Psoas muscle (tissue), 8 donors: Measurements from ENCODE around the gene TICAM2. TPM values are rescaled to one million over a fixed set of nuclear protein-coding genes. Genes with fewer than 3 reads are reported as not detected.
A peak's percentile ranks its signal among the peaks of the same experiment; 100 is the strongest.

ENCODE experiments used
- ATAC-seq, 4 donors: fragments of 200-7000 bp; cut with Tn5 transposase; one replicate each; pipeline ENCODE4 v1.9.1; 2020; ENCODE audit warnings: moderate library complexity in 3 of 4, mild to moderate bottlenecking in 2 of 4
- DNase-seq, 2 donors: peaks; one replicate each; pipeline ENCODE4 v3.0.0-alpha.2; 2020
- H3K27ac ChIP-seq: fragments of 200-600 bp; one replicate; pipeline ENCODE4 v1.8.0; 2022
- H3K27me3 ChIP-seq, 3 donors: fragments of 200-600 bp in 1 of 3; one replicate each; pipeline versions ENCODE4 v1.6.1 to v1.8.0; 2013 to 2022; ENCODE audit warnings: low read length in 2 of 3, mild to moderate bottlenecking in 2 of 3, moderate library complexity in 1 of 3; ENCODE audit not compliant: insufficient read depth in 3 of 3
- H3K36me3 ChIP-seq, 2 donors: fragments of 200-600 bp in 1 of 2; one replicate each; pipeline versions ENCODE4 v1.6.1 to v1.8.0; 2013 to 2022; ENCODE audit warnings: low read depth in 1 of 2, mild to moderate bottlenecking in 1 of 2, moderate library complexity in 1 of 2; ENCODE audit not compliant: insufficient read depth in 1 of 2
- H3K4me1 ChIP-seq: fragments of 200-600 bp; one replicate; pipeline ENCODE4 v1.8.0; 2022
- H3K4me3 ChIP-seq: fragments of 200-600 bp; one replicate; pipeline ENCODE4 v1.8.0; 2022; ENCODE audit warnings: mild to moderate bottlenecking
- H3K9me3 ChIP-seq: fragments of 200-600 bp; one replicate; pipeline ENCODE4 v1.8.0; 2022
- CTCF ChIP-seq: fragments of 200-600 bp; IDR thresholded peaks from one replicate; pipeline ENCODE4 v1.8.0; 2022; ENCODE audit warnings: antibody characterized with exemption
- WGBS, 3 donors: extraction: QIAGEN DNeasy Blood & Tissue Kit; methylation state at CpG; one replicate each; pipeline versions ENCODE4 v1.1.6 to v1.1.7; 2013; 5-methylcytosine and 5-hydroxymethylcytosine counted together
- intact Hi-C, 2 donors: fragments of 100-400 bp; cut with DNase I; formaldehyde crosslinking; loops; one replicate each; pipeline versions ENCODE4 v1.11.0 to v1.14.2; 2022
- polyA plus RNA-seq, 3 donors: library from polyadenylated mRNA; stranded (reverse); fragments of 200-250 nt; gene quantifications; one replicate each; pipeline ENCODE4 v1.2.3, GENCODE V29; 2013
- total RNA-seq, 4 donors: library from RNA; stranded (reverse); fragmentation: NEBNext Ultra II Directional in 2 of 4; extraction: Animal tissue kit (Norgen Biotek cat#: 25700) in 2 of 4; gene quantifications; one replicate each; pipeline versions ENCODE4 v1.2.1 to v1.2.4, GENCODE V29; 2021 to 2023
- donor health status: healthy with polysubstance abuse.
- donor health status: DM: no; HTN: no; CAD: no; lungs with moderate emphysema.
- donor health status: Bipolar disorder and iron deficiency.
- donor health status: healthy.
- donor health status: DM: yes; HTN: yes; CAD: no.
- donor health status: DM: no; HTN: no; CAD: no.
- donor health status: DM: no; HTN: no; CAD: no.
- donor health status: DM: yes; HTN: yes; CAD: no.

TICAM2 gene
- total and polyA plus RNA-seq, 7 donors, result 0.63 to 4.9 (median 1.3) TPM

- Histone ChIP-seq H3K4me3 (no peak overlapping the region), H3K36me3 (peaks cover 0 to 4% of the 10 kb centered on the region in 2 donors), H3K4me1 (peaks cover 77% of the 10 kb centered on the region), H3K27me3 (no peaks in the 10 kb centered on the region), H3K27ac (no peak overlapping the region), H3K9me3 (no peaks in the 10 kb centered on the region)
- ATAC-seq (no peak), DNase-seq (no peak)
- no peak for TF ChIP-seq CTCF
- 63 to 83% (median 68%) methylated on average over 1 of the region's 1 CpG for WGBS, 3 donors
- intact Hi-C loops, result loop anchor here in 1 of 2 donors (5.0 kb wide), 1 partner anchor 60 kb away; no protein-coding TSS in a partner anchor
These were observed 70.4 kb downstream of the TICAM2 start for GRCh38 chr5:115531787-115532367.

- DNase-seq (no peak), ATAC-seq (no peak)
- no peak overlapping the region for H3K27ac ChIP-seq
- WGBS, 3 donors, result 77 to 90% (median 84%) methylated on average over 3 of the region's 3 CpGs
- H3K27me3 ChIP-seq, result no peaks in the 10 kb centered on the region
- TF ChIP-seq CTCF, result no peak
- peaks cover 72% of the 10 kb centered on the region for H3K4me1 ChIP-seq
- peaks cover 0 to 4% of the 10 kb centered on the region in 2 donors for H3K36me3 ChIP-seq
- H3K9me3 ChIP-seq, result no peaks in the 10 kb centered on the region
- H3K4me3 ChIP-seq, result no peak overlapping the region
- intact Hi-C loops, result loop anchor here in 1 of 2 donors (5.0 kb wide), 1 partner anchor 59 kb away; no protein-coding TSS in a partner anchor
These were observed 70.9 kb downstream of the TICAM2 start for GRCh38 chr5:115531380-115531779.

GRCh38 chr5:115530426-115530825 lies 71.9 kb downstream of the TICAM2 start:
- intact Hi-C loops, result loop anchor here in 1 of 2 donors (5.0 kb wide), 1 partner anchor 58 kb away; no protein-coding TSS in a partner anchor
- peaks cover 65% of the 10 kb centered on the region for H3K4me1 ChIP-seq
- H3K27ac ChIP-seq, result no peak overlapping the region
- peaks cover 0 to 7% of the 10 kb centered on the region in 2 donors for H3K36me3 ChIP-seq
- no peaks in the 10 kb centered on the region for H3K9me3 ChIP-seq
- H3K4me3 ChIP-seq, result no peak overlapping the region
- DNase-seq, result no peak
- 31 to 46% (median 31%) methylated on average over 3 of the region's 3 CpGs for WGBS, 3 donors
- TF ChIP-seq CTCF, result no peak
- ATAC-seq, result peak in 3 of 4 donors; percentile 59 to 71 (median 64)
- H3K27me3 ChIP-seq, result no peaks in the 10 kb centered on the region

Other genes with a start within 250 kb of the TICAM2 start
- 10 to 100 TPM; 26.0 to 44.5 (median 32.8) TPM for gene FEM1C, start 57.7 kb downstream of the TICAM2 start, total RNA-seq
- gene FEM1C, start 57.7 kb downstream of the TICAM2 start, polyA plus RNA-seq, result 10 to 100 TPM in 2 of 3 donors, 1 to 10 TPM in 1; 9.1 to 24.0 (median 15.8) TPM
- gene TMED7, start 23.6 kb upstream of the TICAM2 start, total RNA-seq, result 10 to 100 TPM; 34.2 to 59.0 (median 40.6) TPM
- gene TMED7, start 23.6 kb upstream of the TICAM2 start, polyA plus RNA-seq, result 10 to 100 TPM; 18.3 to 33.5 (median 28.2) TPM
- 1 to 10 TPM; 1.0 to 2.7 (median 2.4) TPM for gene CDO1, start 214.2 kb upstream of the TICAM2 start, total RNA-seq
- gene CDO1, start 214.2 kb upstream of the TICAM2 start, polyA plus RNA-seq, result 1 to 10 TPM; 3.0 to 5.2 (median 4.6) TPM
- gene ATG12, start 239.1 kb upstream of the TICAM2 start, total RNA-seq, result 10 to 100 TPM; 20.3 to 32.8 (median 27.1) TPM
- gene ATG12, start 239.1 kb upstream of the TICAM2 start, polyA plus RNA-seq, result 10 to 100 TPM; 19.6 to 44.2 (median 36.2) TPM
- 10 to 100 TPM; 20.2 to 29.6 (median 26.3) TPM for gene AP3S1, start 239.5 kb upstream of the TICAM2 start, total RNA-seq
- gene AP3S1, start 239.5 kb upstream of the TICAM2 start, polyA plus RNA-seq, result 10 to 100 TPM; 24.8 to 30.8 (median 29.9) TPM